Neuronal stem cell (in vitro differentiated cells): ENCODE measurements around the gene LBX1.
A peak's percentile ranks its signal among the peaks of the same experiment; 100 is the strongest.

Experiments
- DNase-seq: peaks from one replicate; pipeline ENCODE4 v3.0.0-alpha.2; 2013; ENCODE audit warnings: low spot score
- H2AFZ ChIP-seq: one replicate; pipeline ENCODE4 v1.6.1; 2013; ENCODE audit warnings: mild to moderate bottlenecking, low read length, inconsistent platforms
- H2AK5ac ChIP-seq: 2 replicates; pipeline ENCODE4 v1.6.1; 2013; ENCODE audit warnings: low read depth, mild to moderate bottlenecking, inconsistent platforms, low read length, moderate library complexity, mixed read lengths
- H2BK120ac ChIP-seq: 2 replicates; pipeline ENCODE4 v1.6.1; 2013; ENCODE audit warnings: low read depth, mild to moderate bottlenecking, inconsistent platforms, low read length, moderate library complexity, mixed read lengths
- H2BK12ac ChIP-seq: one replicate; pipeline ENCODE4 v1.6.1; 2013; ENCODE audit warnings: low read length, inconsistent platforms
- H2BK15ac ChIP-seq: 2 replicates; pipeline ENCODE4 v1.6.1; 2013; ENCODE audit warnings: mild to moderate bottlenecking, low read length, inconsistent platforms, mixed read lengths
- H2BK5ac ChIP-seq: one replicate; pipeline ENCODE4 v1.6.1; 2013; ENCODE audit warnings: inconsistent platforms, mild to moderate bottlenecking, low read length, moderate library complexity
- H3K14ac ChIP-seq: one replicate; pipeline ENCODE4 v1.6.1; 2013; ENCODE audit warnings: low read length, inconsistent platforms
- H3K18ac ChIP-seq: 2 replicates; pipeline ENCODE4 v1.6.1; 2013; ENCODE audit warnings: low read length, inconsistent platforms
- H3K23ac ChIP-seq: 2 replicates; pipeline ENCODE4 v1.6.1; 2013; ENCODE audit warnings: low read depth, mild to moderate bottlenecking, mixed read lengths, low read length, inconsistent platforms; ENCODE audit not compliant: poor library complexity
- H3K27ac ChIP-seq: replicated peaks from 3 replicates; pipeline ENCODE4 v1.5.1; 2013; ENCODE audit warnings: low read length, inconsistent platforms
- H3K27me3 ChIP-seq, 3 experiments: 2 replicates each; pipeline ENCODE4 v1.6.1; 2013; ENCODE audit warnings: low read length in 3 of 3, mild to moderate bottlenecking in 2 of 3, inconsistent platforms in 1 of 3, low read depth in 1 of 3, mixed read lengths in 1 of 3, moderate library complexity in 1 of 3; ENCODE audit not compliant: control insufficient read depth in 3 of 3, insufficient read depth in 3 of 3
- H3K36me3 ChIP-seq, 2 donors: replicated peaks in 1 of 2; 2 replicates each; pipeline ENCODE4 v1.6.1; 2013; ENCODE audit warnings: low read length in 2 of 2; ENCODE audit not compliant: control insufficient read depth in 2 of 2, insufficient read depth in 2 of 2
- H3K4ac ChIP-seq: 2 replicates; pipeline ENCODE4 v1.6.1; 2013; ENCODE audit warnings: inconsistent platforms, mild to moderate bottlenecking, low read length, moderate library complexity
- H3K4me1 ChIP-seq, 2 donors: 1 replicate in 1 of 2; 2 replicates in 1 of 2; pipeline ENCODE4 v1.6.1; 2013; ENCODE audit warnings: low read length in 2 of 2, low read depth in 1 of 2; ENCODE audit not compliant: control insufficient read depth in 2 of 2, insufficient read depth in 1 of 2
- H3K4me2 ChIP-seq: one replicate; pipeline ENCODE4 v1.6.1; 2013; ENCODE audit warnings: mild to moderate bottlenecking, low read length, inconsistent platforms; ENCODE audit not compliant: insufficient read depth, poor library complexity, severe bottlenecking
- H3K4me3 ChIP-seq, 2 donors: 2 replicates each; pipeline ENCODE4 v1.5.1; 2013; ENCODE audit warnings: low read length in 2 of 2, mild to moderate bottlenecking in 2 of 2, inconsistent platforms in 1 of 2, moderate library complexity in 1 of 2
- H3K79me1 ChIP-seq: one replicate; pipeline ENCODE4 v1.6.1; 2013; ENCODE audit warnings: low read depth, mild to moderate bottlenecking, inconsistent platforms, low read length, moderate library complexity
- H3K9ac ChIP-seq: one replicate; pipeline ENCODE4 v1.6.1; 2013; ENCODE audit warnings: mild to moderate bottlenecking, low read depth, low read length, inconsistent platforms; ENCODE audit not compliant: poor library complexity
- H3K9me3 ChIP-seq, 2 donors: replicated peaks in 1 of 2; 2 replicates each; pipeline versions ENCODE3 to v1.6.1; 2013; ENCODE audit warnings: low read length in 2 of 2, mild to moderate bottlenecking in 2 of 2, inconsistent platforms in 1 of 2, low read depth in 1 of 2, mixed read lengths in 1 of 2, moderate library complexity in 1 of 2; ENCODE audit not compliant: control insufficient read depth in 2 of 2, insufficient read depth in 1 of 2
- H4K8ac ChIP-seq: one replicate; pipeline ENCODE4 v1.6.1; 2013; ENCODE audit warnings: low read depth, mild to moderate bottlenecking, inconsistent platforms, low read length, moderate library complexity
- H4K91ac ChIP-seq: one replicate; pipeline ENCODE4 v1.6.1; 2013; ENCODE audit warnings: low read length, low read depth, mild to moderate bottlenecking, inconsistent platforms; ENCODE audit not compliant: poor library complexity
- WGBS, 2 donors: extraction: QIAGEN DNeasy Blood & Tissue Kit; methylation state at CpG; one replicate each; pipeline ENCODE4 v1.1.7; 2013; ENCODE audit warnings: missing lambda C conversion rate in 2 of 2, mixed read lengths in 1 of 2; ENCODE audit not compliant: insufficient read length in 2 of 2, insufficient replicate concordance in 1 of 2; ENCODE audit errors: extremely low coverage in 2 of 2; 5-methylcytosine and 5-hydroxymethylcytosine counted together

Gene LBX1

GRCh38 chr10:101266381-101267289 lies 37.4 kb upstream of the LBX1 start:
- Histone ChIP-seq H2AK5ac (no peak overlapping the region), H2BK12ac (no peak overlapping the region), H3K9me3 (no peaks in the 10 kb centered on the region), H3K23ac (no peak overlapping the region), H3K27me3 (peaks cover 0 to 47% (median 12%) of the 10 kb centered on the region in 3 experiments), H2BK15ac (no peak overlapping the region), H3K14ac (no peak overlapping the region), H3K4me1 (peaks cover 15 to 21% of the 10 kb centered on the region in 2 donors), H3K9ac (no peak overlapping the region), H3K4me2 (no peak overlapping the region), H2BK5ac (peak overlapping the region; percentile 20), H4K91ac (no peak overlapping the region), H3K4ac (no peak overlapping the region), H3K4me3 (no peak overlapping the region), H3K18ac (peak overlapping the region; percentile 62), H3K79me1 (no peaks in the 10 kb centered on the region), H3K27ac (no peak overlapping the region), H2BK120ac (no peak overlapping the region), H3K36me3 (no peaks in the 10 kb centered on the region), H2AFZ (peak overlapping the region; percentile 32), H4K8ac (peak overlapping the region; percentile 66)
- WGBS, 2 donors, result no CpG with 5 or more reads among the region's 13 CpGs
- no peak for DNase-seq

GRCh38 chr10:101263150-101263752 lies 34.0 kb upstream of the LBX1 start:
- Histone ChIP-seq H3K4ac (no peak overlapping the region), H3K27me3 (peaks cover 0 to 45% (median 14%) of the 10 kb centered on the region in 3 experiments), H3K79me1 (no peaks in the 10 kb centered on the region), H3K4me2 (no peak overlapping the region), H3K14ac (no peak overlapping the region), H3K23ac (no peak overlapping the region), H4K8ac (no peak overlapping the region), H4K91ac (no peak overlapping the region), H3K18ac (no peak overlapping the region), H3K9ac (no peak overlapping the region), H3K4me3 (no peak overlapping the region), H3K27ac (no peak overlapping the region), H2AK5ac (no peak overlapping the region), H2BK5ac (no peak overlapping the region), H2BK120ac (no peak overlapping the region), H2BK15ac (no peak overlapping the region), H3K4me1 (peaks cover 15 to 26% of the 10 kb centered on the region in 2 donors), H3K9me3 (peaks cover 0 to under 1% of the 10 kb centered on the region in 2 donors), H2AFZ (no peak overlapping the region), H2BK12ac (no peak overlapping the region), H3K36me3 (no peaks in the 10 kb centered on the region)
- no CpG with 5 or more reads among the region's 11 CpGs for WGBS, 2 donors
- no peak for DNase-seq

GRCh38 chr10:101262147-101262546 lies 32.9 kb upstream of the LBX1 start:
- no CpG with 5 or more reads among the region's 9 CpGs for WGBS, 2 donors

GRCh38 chr10:101261702-101262101 lies 32.4 kb upstream of the LBX1 start:
- Histone ChIP-seq H2BK15ac (no peak overlapping the region), H3K27ac (no peak overlapping the region), H3K23ac (no peak overlapping the region), H3K9ac (no peak overlapping the region), H3K4me1 (peaks cover 5 to 24% of the 10 kb centered on the region in 2 donors), H2BK12ac (no peak overlapping the region), H3K4me3 (no peak overlapping the region), H2BK120ac (no peak overlapping the region), H4K91ac (no peak overlapping the region), H3K18ac (peak overlapping the region; percentile 44), H4K8ac (no peak overlapping the region), H2AFZ (no peak overlapping the region), H3K36me3 (no peaks in the 10 kb centered on the region), H3K79me1 (no peaks in the 10 kb centered on the region), H2BK5ac (no peak overlapping the region), H3K4ac (no peak overlapping the region), H2AK5ac (peak overlapping the region; percentile 97), H3K4me2 (no peak overlapping the region), H3K9me3 (peaks cover 0 to 3% of the 10 kb centered on the region in 2 donors), H3K14ac (no peak overlapping the region), H3K27me3 (peaks cover 0 to 45% (median 14%) of the 10 kb centered on the region in 3 experiments)
- no peak for DNase-seq
- WGBS, 2 donors, result no CpG with 5 or more reads among the region's 3 CpGs

More at GRCh38 chr10:101262147-101262546, 32.9 kb upstream of the LBX1 start:
- H3K4me3 ChIP-seq, result no peak overlapping the region
- no peak overlapping the region for H3K4me2 ChIP-seq
- H3K36me3 ChIP-seq, result no peaks in the 10 kb centered on the region
- no peak overlapping the region for H2BK12ac ChIP-seq
- H4K91ac ChIP-seq, result no peak overlapping the region
- H3K14ac ChIP-seq, result no peak overlapping the region
- no peak overlapping the region for H3K23ac ChIP-seq
- no peak overlapping the region for H3K9ac ChIP-seq
- peaks cover 0 to 3% of the 10 kb centered on the region in 2 donors for H3K9me3 ChIP-seq
- H2BK5ac ChIP-seq, result no peak overlapping the region
- no peak overlapping the region for H4K8ac ChIP-seq
- no peak overlapping the region for H2AFZ ChIP-seq
- H3K4me1 ChIP-seq, result peaks cover 9 to 24% of the 10 kb centered on the region in 2 donors
- no peak overlapping the region for H2BK15ac ChIP-seq
- no peak overlapping the region for H3K4ac ChIP-seq
- no peak for DNase-seq
- no peaks in the 10 kb centered on the region for H3K79me1 ChIP-seq
- H3K18ac ChIP-seq, result peak overlapping the region; percentile 58
- peaks cover 0 to 45% (median 14%) of the 10 kb centered on the region in 3 experiments for H3K27me3 ChIP-seq
- no peak overlapping the region for H2AK5ac ChIP-seq
- no peak overlapping the region for H3K27ac ChIP-seq
- H2BK120ac ChIP-seq, result no peak overlapping the region
